NB4 (cell line): ENCODE measurements around the gene INS.

Experiments
- DNase-seq: peaks from one replicate; pipeline ENCODE4 v3.0.0; 2010; ENCODE audit warnings: low read depth
- H3K4me3 ChIP-seq: one replicate; pipeline ENCODE4 v1.5.1; 2011; ENCODE audit warnings: mild to moderate bottlenecking, low read depth, low read length, moderate library complexity
- CTCF ChIP-seq: IDR thresholded peaks from one replicate; pipeline ENCODE4 v1.5.1; 2012; ENCODE audit warnings: low read depth, low read length
- MYC ChIP-seq: IDR thresholded peaks from 2 replicates; pipeline ENCODE4 v1.6.1; 2011; ENCODE audit warnings: low read depth, low read length
- POLR2A ChIP-seq: IDR thresholded peaks from 2 replicates; pipeline ENCODE4 v1.6.1; 2011; ENCODE audit warnings: mild to moderate bottlenecking; ENCODE audit not compliant: insufficient read length; ENCODE audit errors: extremely low read depth
- TF ChIP-seq, protein P1 (sequence below): IDR thresholded peaks from 2 replicates; pipeline ENCODE4 v1.6.1; 2011; ENCODE audit warnings: low read depth, low read length

INS gene

GRCh38 chr11:2164081-2164480 is 3.1 kb upstream of the INS start:
- no peak overlapping the region for H3K4me3 ChIP-seq
- no peak for TF ChIP-seq CTCF
- TF ChIP-seq MYC: no peak
- TF ChIP-seq, protein P1, sequence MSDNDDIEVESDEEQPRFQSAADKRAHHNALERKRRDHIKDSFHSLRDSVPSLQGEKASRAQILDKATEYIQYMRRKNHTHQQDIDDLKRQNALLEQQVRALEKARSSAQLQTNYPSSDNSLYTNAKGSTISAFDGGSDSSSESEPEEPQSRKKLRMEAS: no peak
- TF ChIP-seq POLR2A: no peak
- no peak for DNase-seq

DNA sequence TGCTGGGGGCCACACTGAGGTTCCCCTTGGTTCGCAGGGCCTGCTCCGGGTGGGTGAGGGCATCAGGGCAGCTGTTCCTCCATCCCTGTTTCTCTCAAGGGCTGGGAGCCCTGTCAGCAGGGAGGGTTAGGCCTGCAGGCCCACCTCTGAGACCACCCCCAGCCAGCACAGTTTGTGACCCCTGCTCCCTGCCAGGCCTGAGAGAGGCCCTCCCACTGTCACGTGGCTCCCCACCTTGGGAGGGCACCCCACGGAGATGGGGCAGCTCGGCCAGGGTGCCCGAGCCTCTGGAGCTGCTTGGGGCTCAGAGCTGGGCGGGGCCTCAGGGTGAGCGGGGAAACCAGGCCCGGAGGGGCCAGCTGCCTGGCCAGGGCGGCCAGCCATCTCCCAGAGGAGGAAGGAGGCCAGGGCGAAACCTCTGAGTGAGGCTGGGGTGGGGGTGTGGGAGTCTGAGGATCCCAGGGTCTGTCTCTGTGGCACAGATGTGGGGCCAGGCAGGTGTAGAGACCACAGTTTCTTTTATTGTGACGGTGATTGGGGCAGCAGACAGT is 2.5 kb upstream of the INS start:
- no peak overlapping the region for H3K4me3 ChIP-seq
- DNase-seq: no peak
- TF ChIP-seq POLR2A: no peak
- no peak for TF ChIP-seq CTCF
- no peak for TF ChIP-seq MYC
- TF ChIP-seq, protein P1: no peak

GRCh38 chr11:2159536-2160413 is 1.2 kb downstream of the INS start:
- no peak for TF ChIP-seq POLR2A
- TF ChIP-seq, protein P1: no peak
- no peak for TF ChIP-seq CTCF
- no peak for TF ChIP-seq MYC
- DNase-seq: no peak

GRCh38 chr11:2158966-2159365 is 2.0 kb downstream of the INS start:
- no peak for DNase-seq
- TF ChIP-seq, protein P1: no peak
- TF ChIP-seq MYC (no peak), POLR2A (no peak), CTCF (no peak)
- H3K4me3 ChIP-seq: no peak overlapping the region

More at GRCh38 chr11:2159536-2160413, 1.2 kb downstream of the INS start:
- no peak overlapping the region for H3K4me3 ChIP-seq

GRCh38 chr11:2158296-2158737 is 2.7 kb downstream of the INS start:
- no peak for TF ChIP-seq POLR2A
- TF ChIP-seq MYC: no peak
- TF ChIP-seq, protein P1: no peak
- TF ChIP-seq CTCF: no peak
- no peak overlapping the region for H3K4me3 ChIP-seq
- DNase-seq: no peak
